NB4 (cell line): ENCODE measurements around the gene TMEM30B.

Source experiments
- DNase-seq: peaks from one replicate; pipeline ENCODE4 v3.0.0; 2010; ENCODE audit warnings: low read depth
- H3K4me3 ChIP-seq: one replicate; pipeline ENCODE4 v1.5.1; 2011; ENCODE audit warnings: mild to moderate bottlenecking, low read depth, low read length, moderate library complexity
- MYC ChIP-seq: IDR thresholded peaks from 2 replicates; pipeline ENCODE4 v1.6.1; 2011; ENCODE audit warnings: low read depth, low read length
- POLR2A ChIP-seq: IDR thresholded peaks from 2 replicates; pipeline ENCODE4 v1.6.1; 2011; ENCODE audit warnings: mild to moderate bottlenecking; ENCODE audit not compliant: insufficient read length; ENCODE audit errors: extremely low read depth
- TF ChIP-seq, protein P1 (sequence below): IDR thresholded peaks from 2 replicates; pipeline ENCODE4 v1.6.1; 2011; ENCODE audit warnings: low read depth, low read length
- TF ChIP-seq, protein P2 (sequence below): IDR thresholded peaks from one replicate; pipeline ENCODE4 v1.5.1; 2012; ENCODE audit warnings: low read depth, low read length

TMEM30B gene

DNA sequence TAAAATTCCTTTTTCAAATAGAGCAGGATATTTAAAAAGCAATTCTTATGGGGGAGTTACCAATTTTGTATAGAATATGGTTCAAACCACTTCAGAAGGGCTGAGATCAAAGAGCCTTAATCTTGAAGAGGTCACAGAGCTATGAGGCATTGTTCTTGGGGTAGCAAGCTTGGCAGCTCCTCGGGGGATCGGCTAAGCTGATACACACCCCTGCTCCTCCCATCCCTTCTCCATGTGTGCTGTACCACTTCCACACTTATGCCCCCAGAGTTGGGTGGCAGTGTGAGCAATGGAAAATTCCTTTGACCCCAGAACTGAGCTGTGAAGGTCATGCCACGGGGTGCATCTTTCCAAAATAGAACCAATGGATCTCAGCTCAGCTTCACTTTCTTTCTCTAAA, 15.0 kb upstream of the TMEM30B start:
- no peak for DNase-seq
- no peak overlapping the region for H3K4me3 ChIP-seq
- TF ChIP-seq, protein P1, sequence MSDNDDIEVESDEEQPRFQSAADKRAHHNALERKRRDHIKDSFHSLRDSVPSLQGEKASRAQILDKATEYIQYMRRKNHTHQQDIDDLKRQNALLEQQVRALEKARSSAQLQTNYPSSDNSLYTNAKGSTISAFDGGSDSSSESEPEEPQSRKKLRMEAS = no peak
- TF ChIP-seq, protein P2, sequence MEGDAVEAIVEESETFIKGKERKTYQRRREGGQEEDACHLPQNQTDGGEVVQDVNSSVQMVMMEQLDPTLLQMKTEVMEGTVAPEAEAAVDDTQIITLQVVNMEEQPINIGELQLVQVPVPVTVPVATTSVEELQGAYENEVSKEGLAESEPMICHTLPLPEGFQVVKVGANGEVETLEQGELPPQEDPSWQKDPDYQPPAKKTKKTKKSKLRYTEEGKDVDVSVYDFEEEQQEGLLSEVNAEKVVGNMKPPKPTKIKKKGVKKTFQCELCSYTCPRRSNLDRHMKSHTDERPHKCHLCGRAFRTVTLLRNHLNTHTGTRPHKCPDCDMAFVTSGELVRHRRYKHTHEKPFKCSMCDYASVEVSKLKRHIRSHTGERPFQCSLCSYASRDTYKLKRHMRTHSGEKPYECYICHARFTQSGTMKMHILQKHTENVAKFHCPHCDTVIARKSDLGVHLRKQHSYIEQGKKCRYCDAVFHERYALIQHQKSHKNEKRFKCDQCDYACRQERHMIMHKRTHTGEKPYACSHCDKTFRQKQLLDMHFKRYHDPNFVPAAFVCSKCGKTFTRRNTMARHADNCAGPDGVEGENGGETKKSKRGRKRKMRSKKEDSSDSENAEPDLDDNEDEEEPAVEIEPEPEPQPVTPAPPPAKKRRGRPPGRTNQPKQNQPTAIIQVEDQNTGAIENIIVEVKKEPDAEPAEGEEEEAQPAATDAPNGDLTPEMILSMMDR = no peak
- TF ChIP-seq MYC (no peak), POLR2A (no peak)

DNA sequence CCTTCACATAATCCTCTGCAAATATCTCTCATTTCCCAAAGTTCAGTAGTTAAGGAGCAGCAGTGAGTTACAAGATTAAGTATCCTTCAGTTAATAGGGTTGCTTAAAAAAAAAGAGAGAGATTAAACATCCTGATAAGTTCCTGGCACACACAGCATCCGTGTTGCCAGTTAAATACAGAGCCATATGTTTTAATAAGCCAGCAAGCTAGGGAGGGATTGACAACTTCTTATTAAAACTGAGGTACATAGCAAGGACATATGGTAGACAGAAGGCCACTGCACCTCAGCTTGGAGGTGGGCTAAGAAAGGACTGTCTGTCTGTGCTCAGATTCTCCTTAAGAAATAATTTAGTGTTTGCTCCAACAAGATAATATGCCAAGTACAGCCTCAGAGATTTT, 9.6 kb upstream of the TMEM30B start:
- H3K4me3 ChIP-seq = no peak overlapping the region
- no peak for TF ChIP-seq POLR2A
- no peak for DNase-seq

DNA sequence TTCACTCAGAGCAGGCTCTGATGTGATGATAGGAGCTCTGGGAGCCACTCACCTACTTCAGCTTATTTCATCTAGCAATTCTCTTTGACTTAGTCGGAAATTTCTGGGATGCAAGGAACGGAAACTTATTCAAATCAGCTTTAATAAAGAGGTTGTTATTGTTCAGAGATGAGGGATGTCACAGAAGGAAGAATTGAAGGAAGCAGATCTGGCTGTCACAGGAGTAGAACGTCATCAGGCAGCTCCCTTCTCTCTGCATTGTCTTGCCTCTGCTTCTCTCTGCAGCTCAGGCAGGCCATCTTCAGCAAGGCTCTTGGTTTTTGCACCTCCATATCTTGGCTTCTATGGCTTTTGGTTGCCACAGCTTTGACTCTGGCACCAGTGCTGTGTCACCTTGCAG, 7.6 kb upstream of the TMEM30B start:
- DNase-seq = no peak
- TF ChIP-seq, protein P1 = no peak
- TF ChIP-seq MYC (no peak), POLR2A (no peak)
- TF ChIP-seq, protein P2 = no peak
- H3K4me3 ChIP-seq = no peak overlapping the region

DNA sequence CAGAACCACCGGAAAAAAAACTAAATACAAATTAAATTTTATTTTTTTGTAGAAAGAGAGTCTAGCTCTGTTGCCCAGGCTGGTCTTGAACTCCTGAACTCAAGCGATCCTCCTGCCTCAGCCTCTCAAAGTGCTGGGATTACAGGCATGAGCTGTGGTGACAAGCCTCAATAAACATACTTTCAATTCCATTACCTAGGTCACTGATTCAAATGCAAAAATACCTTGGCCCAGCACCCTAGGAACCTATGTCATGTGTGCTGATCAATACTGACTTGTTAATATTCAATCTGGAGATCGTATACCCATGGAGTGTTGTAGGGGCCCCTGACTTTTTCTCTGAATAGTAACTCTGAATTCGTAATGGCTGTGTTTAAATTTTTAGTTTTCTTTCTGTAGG, 7.1 kb upstream of the TMEM30B start:
- TF ChIP-seq, protein P1 = no peak
- TF ChIP-seq MYC (no peak), POLR2A (no peak)
- TF ChIP-seq, protein P2 = no peak
- no peak for DNase-seq
- H3K4me3 ChIP-seq = no peak overlapping the region

DNA sequence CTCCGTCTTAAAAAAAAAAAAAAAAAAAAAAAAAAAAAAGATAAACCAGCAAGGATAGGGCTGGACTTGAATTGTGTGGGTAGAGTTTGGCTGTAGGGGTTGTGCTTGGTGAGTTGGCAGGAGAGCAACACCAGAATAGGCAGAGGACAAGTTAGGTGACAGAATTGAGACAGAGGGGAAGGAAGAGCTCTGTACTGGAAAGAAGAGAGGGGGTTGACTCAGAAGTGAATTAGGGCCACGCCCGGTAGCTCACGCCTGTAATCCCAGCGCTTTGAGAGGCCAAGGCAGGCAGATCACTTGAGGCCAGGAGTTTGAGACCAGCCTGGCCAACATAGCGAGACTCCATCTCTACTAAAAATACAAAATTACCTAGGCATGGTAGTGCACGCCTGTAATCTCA, 6.1 kb upstream of the TMEM30B start:
- TF ChIP-seq, protein P1 = no peak
- TF ChIP-seq MYC = no peak
- no peak for DNase-seq

DNA sequence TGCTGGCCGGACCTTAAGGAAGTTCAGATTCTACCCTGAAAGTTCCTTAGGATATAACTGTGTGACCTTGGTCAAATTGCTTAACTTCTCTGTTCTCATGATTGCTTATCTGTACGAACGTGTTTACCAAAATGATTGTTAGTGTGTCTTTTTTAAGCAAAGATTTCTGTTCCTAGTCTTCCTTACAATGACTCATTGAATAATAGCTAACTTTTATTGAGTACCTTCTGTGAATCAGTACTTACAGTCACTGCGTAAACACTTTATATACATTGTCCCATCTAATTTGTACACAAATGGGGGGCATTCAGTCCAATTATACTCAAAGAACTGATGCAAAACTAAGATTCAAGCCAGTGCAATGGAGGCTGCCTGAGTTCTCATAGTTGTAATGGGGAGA, 4.2 kb upstream of the TMEM30B start:
- DNase-seq = no peak

More for the DNA sequence above, 6.1 kb upstream of the TMEM30B start:
- H3K4me3 ChIP-seq = no peak overlapping the region

More for the DNA sequence above, 4.2 kb upstream of the TMEM30B start:
- TF ChIP-seq, protein P1 = no peak
- TF ChIP-seq, protein P2 = no peak
- TF ChIP-seq POLR2A = no peak
- no peak overlapping the region for H3K4me3 ChIP-seq
